Liver (tissue), 9 donors: ENCODE data around the gene FRMPD1. TPM values are rescaled to one million over a fixed set of nuclear protein-coding genes. Genes with fewer than 3 reads are reported as not detected.

Experiments
- DNase-seq: peaks from one replicate; pipeline ENCODE4 v3.0.0-alpha.2; 2017; ENCODE audit warnings: low spot score
- H3K27ac ChIP-seq, 2 donors: one replicate each; pipeline ENCODE4 v1.7.0; 2013; ENCODE audit warnings: inconsistent platforms in 2 of 2, low read length in 2 of 2, control low read depth in 1 of 2, low read depth in 1 of 2, mild to moderate bottlenecking in 1 of 2
- H3K27me3 ChIP-seq, 4 donors: one replicate each; pipeline versions ENCODE4 v1.6.1 to v1.7.0; 2013; ENCODE audit warnings: low read length in 3 of 4, inconsistent platforms in 1 of 4, mild to moderate bottlenecking in 1 of 4, moderate library complexity in 1 of 4; ENCODE audit not compliant: control insufficient read depth in 4 of 4, insufficient read depth in 4 of 4
- H3K36me3 ChIP-seq, 4 donors: one replicate each; pipeline versions ENCODE4 v1.6.1 to v1.7.0; 2013; ENCODE audit warnings: low read length in 3 of 4, mild to moderate bottlenecking in 3 of 4, low read depth in 1 of 4, moderate library complexity in 1 of 4; ENCODE audit not compliant: control insufficient read depth in 4 of 4, insufficient read depth in 3 of 4
- H3K4me1 ChIP-seq, 4 donors: one replicate each; pipeline versions ENCODE4 v1.6.1 to v1.7.0; 2013; ENCODE audit warnings: low read length in 3 of 4, mild to moderate bottlenecking in 3 of 4, moderate library complexity in 1 of 4; ENCODE audit not compliant: control insufficient read depth in 4 of 4, insufficient read depth in 4 of 4
- H3K4me3 ChIP-seq, 3 donors: one replicate each; pipeline versions ENCODE4 v1.6.1 to v1.7.0; 2013; ENCODE audit warnings: low read length in 3 of 3, control low read depth in 1 of 3, low read depth in 1 of 3, mild to moderate bottlenecking in 1 of 3
- H3K9ac ChIP-seq, 2 donors: one replicate each; pipeline ENCODE4 v1.7.0; 2013; ENCODE audit warnings: low read length in 2 of 2, mild to moderate bottlenecking in 2 of 2, moderate library complexity in 2 of 2, control low read depth in 1 of 2, low read depth in 1 of 2
- H3K9me3 ChIP-seq, 4 donors: one replicate each; pipeline versions ENCODE4 v1.6.1 to v1.7.0; 2013; ENCODE audit warnings: low read length in 3 of 4; ENCODE audit not compliant: control insufficient read depth in 4 of 4
- CTCF ChIP-seq: fragments of 150-350 bp; IDR thresholded peaks from 2 replicates; pipeline ENCODE4 v1.5.1; 2017; ENCODE audit warnings: improper control_type of control experiment, low read depth, low read length; ENCODE audit not compliant: missing input control
- FOXA1 ChIP-seq: IDR thresholded peaks from 2 replicates; pipeline ENCODE4 v1.6.1; 2016; ENCODE audit warnings: antibody characterized with exemption
- FOXA2 ChIP-seq: IDR thresholded peaks from 2 replicates; pipeline ENCODE4 v1.6.1; 2016; ENCODE audit warnings: antibody characterized with exemption
- GABPA ChIP-seq, 2 donors: IDR thresholded peaks in 1 of 2; conservative IDR thresholded peaks in 1 of 2; 2 replicates each; pipeline ENCODE4 v1.6.1; 2016; ENCODE audit warnings: antibody characterized with exemption in 2 of 2, mild to moderate bottlenecking in 1 of 2, moderate library complexity in 1 of 2
- HNF4A ChIP-seq, 2 donors: conservative IDR thresholded peaks; 2 replicates each; pipeline ENCODE4 v1.6.1; 2016; ENCODE audit warnings: antibody characterized with exemption in 2 of 2, mild to moderate bottlenecking in 2 of 2
- JUND ChIP-seq, 2 donors: IDR thresholded peaks; 2 replicates each; pipeline ENCODE4 v1.6.1; 2016; ENCODE audit warnings: antibody characterized with exemption in 2 of 2
- NR2F2 ChIP-seq: IDR thresholded peaks from 2 replicates; pipeline ENCODE4 v1.6.1; 2016; ENCODE audit warnings: antibody characterized with exemption
- RAD21 ChIP-seq, 2 donors: IDR thresholded peaks; 2 replicates each; pipeline ENCODE4 v1.6.1; 2016; ENCODE audit warnings: antibody characterized with exemption in 2 of 2, mild to moderate bottlenecking in 2 of 2
- RXRA ChIP-seq, 2 donors: IDR thresholded peaks; 2 replicates each; pipeline ENCODE4 v1.6.1; 2017 to 2018; ENCODE audit warnings: antibody characterized with exemption in 2 of 2, mild to moderate bottlenecking in 1 of 2
- SP1 ChIP-seq: IDR thresholded peaks from 2 replicates; pipeline ENCODE4 v1.6.1; 2018; ENCODE audit warnings: antibody characterized with exemption, mild to moderate bottlenecking
- TAF1 ChIP-seq: conservative IDR thresholded peaks from 2 replicates; pipeline ENCODE4 v1.6.1; 2016; ENCODE audit warnings: antibody characterized with exemption, mild to moderate bottlenecking
- YY1 ChIP-seq: IDR thresholded peaks from 2 replicates; pipeline ENCODE4 v1.6.1; 2016; ENCODE audit warnings: antibody characterized with exemption, mild to moderate bottlenecking
- WGBS: extraction: QIAGEN DNeasy Blood & Tissue Kit; methylation state at CpG from one replicate; pipeline ENCODE4 v1.1.7; 2013; 5-methylcytosine and 5-hydroxymethylcytosine counted together
- polyA plus RNA-seq, 2 donors: library from polyadenylated mRNA; stranded (reverse) in 1 of 2; unstranded in 1 of 2; fragments of 200-250 nt in 1 of 2; fragments of >200 nt in 1 of 2; fragmentation: Nextera tagmentation in 1 of 2; extraction: Ambion mirVana in 1 of 2; gene quantifications; one replicate each; pipeline versions ENCODE4 v1.2.1 to v1.2.3, GENCODE V29; 2013 to 2015
- total RNA-seq, 2 donors: library from RNA; depleted of rRNA; stranded (reverse); fragments of >200 nt; gene quantifications; one replicate each; pipeline ENCODE4 v1.2.3, GENCODE V29; 2014
- TF ChIP-seq, protein P1 (sequence below): IDR thresholded peaks from 2 replicates; pipeline ENCODE4 v1.6.1; 2016; ENCODE audit warnings: antibody characterized with exemption
- TF ChIP-seq, protein P2 (sequence below): IDR thresholded peaks from 2 replicates; pipeline ENCODE4 v1.6.1; 2016; ENCODE audit warnings: antibody characterized with exemption
- TF ChIP-seq, protein P3 (sequence below): IDR thresholded peaks from 2 replicates; pipeline ENCODE4 v1.6.1; 2016; ENCODE audit warnings: antibody characterized with exemption, mild to moderate bottlenecking
- donor health status: healthy.
- donor health status: healthy.
- donor health status: healthy.
- donor health status: healthy.
- donor health status: healthy.

The FRMPD1 gene
- total and polyA plus RNA-seq, 4 donors: 0.06 to 1.8 (median 0.17) TPM

DNA sequence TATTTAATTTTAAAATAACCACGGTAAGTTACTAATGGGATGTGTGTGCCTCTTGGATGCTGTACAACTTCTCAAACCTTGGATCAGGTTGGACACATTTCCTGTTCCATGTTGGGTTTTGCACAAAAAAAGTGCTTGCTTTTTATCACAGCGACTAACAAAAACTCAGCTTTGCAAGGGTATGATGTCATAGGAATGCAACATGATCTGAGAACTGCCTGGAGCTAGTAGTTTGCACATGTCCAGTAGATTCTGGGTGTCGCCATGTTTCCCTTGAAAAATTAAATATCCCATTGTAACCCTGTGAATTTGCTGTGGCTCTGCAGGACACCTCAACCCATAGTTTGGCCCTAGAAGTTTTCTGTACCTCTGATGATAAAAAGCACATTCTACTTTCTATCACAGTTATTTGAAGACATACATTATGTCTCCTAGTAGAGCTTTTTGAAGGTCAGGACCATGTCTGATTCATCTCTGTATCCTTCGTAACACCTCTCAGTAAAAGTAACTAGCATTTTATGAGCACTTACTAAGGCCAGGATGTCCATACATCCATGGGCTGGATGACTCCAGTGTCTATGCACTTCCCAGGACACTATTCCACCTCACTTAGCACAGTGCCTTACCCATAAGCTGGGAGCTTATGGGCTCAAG, 11.5 kb upstream of the FRMPD1 start:
- DNase-seq: no peak
- 90% methylated on average over 4 of the region's 4 CpGs for WGBS
- H3K4me3 ChIP-seq: no peak overlapping the region

GRCh38 chr9:37639841-37640240, 10.9 kb upstream of the FRMPD1 start:
- Histone ChIP-seq H3K9me3 (no peaks in the 10 kb centered on the region), H3K36me3 (no peaks in the 10 kb centered on the region), H3K9ac (no peak overlapping the region), H3K27ac (no peak overlapping the region), H3K4me3 (no peak overlapping the region), H3K4me1 (no peaks in the 10 kb centered on the region), H3K27me3 (no peaks in the 10 kb centered on the region)
- DNase-seq: no peak
- 87% methylated on average over 3 of the region's 3 CpGs for WGBS
- TF ChIP-seq HNF4A (conservative IDR thresholded peaks at IDR 0.05) (no peak), JUND (IDR thresholded peaks at IDR 0.05) (no peak), RAD21 (IDR thresholded peaks at IDR 0.05) (no peak), YY1 (no peak)
- TF ChIP-seq, protein P1, sequence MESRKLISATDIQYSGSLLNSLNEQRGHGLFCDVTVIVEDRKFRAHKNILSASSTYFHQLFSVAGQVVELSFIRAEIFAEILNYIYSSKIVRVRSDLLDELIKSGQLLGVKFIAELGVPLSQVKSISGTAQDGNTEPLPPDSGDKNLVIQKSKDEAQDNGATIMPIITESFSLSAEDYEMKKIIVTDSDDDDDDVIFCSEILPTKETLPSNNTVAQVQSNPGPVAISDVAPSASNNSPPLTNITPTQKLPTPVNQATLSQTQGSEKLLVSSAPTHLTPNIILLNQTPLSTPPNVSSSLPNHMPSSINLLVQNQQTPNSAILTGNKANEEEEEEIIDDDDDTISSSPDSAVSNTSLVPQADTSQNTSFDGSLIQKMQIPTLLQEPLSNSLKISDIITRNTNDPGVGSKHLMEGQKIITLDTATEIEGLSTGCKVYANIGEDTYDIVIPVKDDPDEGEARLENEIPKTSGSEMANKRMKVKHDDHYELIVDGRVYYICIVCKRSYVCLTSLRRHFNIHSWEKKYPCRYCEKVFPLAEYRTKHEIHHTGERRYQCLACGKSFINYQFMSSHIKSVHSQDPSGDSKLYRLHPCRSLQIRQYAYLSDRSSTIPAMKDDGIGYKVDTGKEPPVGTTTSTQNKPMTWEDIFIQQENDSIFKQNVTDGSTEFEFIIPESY: no peak
- TF ChIP-seq, protein P2, sequence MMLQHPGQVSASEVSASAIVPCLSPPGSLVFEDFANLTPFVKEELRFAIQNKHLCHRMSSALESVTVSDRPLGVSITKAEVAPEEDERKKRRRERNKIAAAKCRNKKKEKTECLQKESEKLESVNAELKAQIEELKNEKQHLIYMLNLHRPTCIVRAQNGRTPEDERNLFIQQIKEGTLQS: no peak
- TF ChIP-seq, protein P3, sequence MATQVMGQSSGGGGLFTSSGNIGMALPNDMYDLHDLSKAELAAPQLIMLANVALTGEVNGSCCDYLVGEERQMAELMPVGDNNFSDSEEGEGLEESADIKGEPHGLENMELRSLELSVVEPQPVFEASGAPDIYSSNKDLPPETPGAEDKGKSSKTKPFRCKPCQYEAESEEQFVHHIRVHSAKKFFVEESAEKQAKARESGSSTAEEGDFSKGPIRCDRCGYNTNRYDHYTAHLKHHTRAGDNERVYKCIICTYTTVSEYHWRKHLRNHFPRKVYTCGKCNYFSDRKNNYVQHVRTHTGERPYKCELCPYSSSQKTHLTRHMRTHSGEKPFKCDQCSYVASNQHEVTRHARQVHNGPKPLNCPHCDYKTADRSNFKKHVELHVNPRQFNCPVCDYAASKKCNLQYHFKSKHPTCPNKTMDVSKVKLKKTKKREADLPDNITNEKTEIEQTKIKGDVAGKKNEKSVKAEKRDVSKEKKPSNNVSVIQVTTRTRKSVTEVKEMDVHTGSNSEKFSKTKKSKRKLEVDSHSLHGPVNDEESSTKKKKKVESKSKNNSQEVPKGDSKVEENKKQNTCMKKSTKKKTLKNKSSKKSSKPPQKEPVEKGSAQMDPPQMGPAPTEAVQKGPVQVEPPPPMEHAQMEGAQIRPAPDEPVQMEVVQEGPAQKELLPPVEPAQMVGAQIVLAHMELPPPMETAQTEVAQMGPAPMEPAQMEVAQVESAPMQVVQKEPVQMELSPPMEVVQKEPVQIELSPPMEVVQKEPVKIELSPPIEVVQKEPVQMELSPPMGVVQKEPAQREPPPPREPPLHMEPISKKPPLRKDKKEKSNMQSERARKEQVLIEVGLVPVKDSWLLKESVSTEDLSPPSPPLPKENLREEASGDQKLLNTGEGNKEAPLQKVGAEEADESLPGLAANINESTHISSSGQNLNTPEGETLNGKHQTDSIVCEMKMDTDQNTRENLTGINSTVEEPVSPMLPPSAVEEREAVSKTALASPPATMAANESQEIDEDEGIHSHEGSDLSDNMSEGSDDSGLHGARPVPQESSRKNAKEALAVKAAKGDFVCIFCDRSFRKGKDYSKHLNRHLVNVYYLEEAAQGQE: no peak

More for the DNA sequence above, 11.5 kb upstream of the FRMPD1 start:
- H3K27ac ChIP-seq: no peak overlapping the region
- TF ChIP-seq FOXA1 (no peak), YY1 (no peak), JUND (IDR thresholded peaks at IDR 0.05) (no peak), NR2F2 (no peak), TAF1 (no peak), SP1 (no peak), GABPA (IDR thresholded peaks at IDR 0.05 in 1 of 2, conservative IDR thresholded peaks at IDR 0.05 in 1 of 2) (no peak), HNF4A (conservative IDR thresholded peaks at IDR 0.05) (no peak), RAD21 (IDR thresholded peaks at IDR 0.05) (no peak), CTCF (no peak), RXRA (IDR thresholded peaks at IDR 0.05) (no peak), FOXA2 (no peak)
- TF ChIP-seq, protein P1: no peak
- TF ChIP-seq, protein P2: no peak
- H3K27me3 ChIP-seq: no peaks in the 10 kb centered on the region
- H3K4me1 ChIP-seq: no peaks in the 10 kb centered on the region
- H3K36me3 ChIP-seq: no peaks in the 10 kb centered on the region
- H3K9me3 ChIP-seq: no peaks in the 10 kb centered on the region
- no peak overlapping the region for H3K9ac ChIP-seq
